Neural cell (in vitro differentiated cells): ENCODE measurements around the gene ACSM3. TPM values are rescaled to one million over a fixed set of nuclear protein-coding genes. Genes with fewer than 3 reads are reported as not detected.

Source experiments
- H2AFZ ChIP-seq: fragments of 200-600, 300-800 bp; sonication (generic), shearing (Covaris generic); 2 replicates; pipeline ENCODE4 v1.6.0; 2014; ENCODE audit warnings: low read depth, mild to moderate bottlenecking, antibody characterized with exemption, low read length, moderate library complexity
- H3F3A ChIP-seq: fragments of 200-600 bp; shearing (Covaris generic); 2 replicates; pipeline ENCODE4 v1.6.1; 2016; ENCODE audit warnings: mild to moderate bottlenecking, moderate library complexity, mixed read lengths, antibody characterized with exemption, low read length; ENCODE audit not compliant: insufficient read depth, poor library complexity, severe bottlenecking
- H3K27ac ChIP-seq: fragments of 200-600, 300-800 bp; sonication (generic), shearing (Covaris generic); 2 replicates; pipeline ENCODE4 v1.5.1; 2014; ENCODE audit warnings: mild to moderate bottlenecking, low read length, moderate library complexity
- H3K27me3 ChIP-seq: fragments of 300-800, 200-600 bp; sonication (generic), shearing (Covaris generic); 2 replicates; pipeline ENCODE4 v1.6.0; 2014; ENCODE audit warnings: mild to moderate bottlenecking, low read depth, low read length, moderate library complexity; ENCODE audit not compliant: insufficient read depth
- H3K36me3 ChIP-seq: fragments of 300-800, 200-600 bp; sonication (generic), shearing (Covaris generic); 2 replicates; pipeline ENCODE4 v1.5.1; 2014; ENCODE audit warnings: mild to moderate bottlenecking, antibody characterized with exemption, low read length, moderate library complexity; ENCODE audit not compliant: insufficient read depth
- H3K4me2 ChIP-seq: fragments of 300-800, 200-600 bp; sonication (generic), shearing (Covaris generic); 2 replicates; pipeline ENCODE4 v1.6.0; 2014; ENCODE audit warnings: mild to moderate bottlenecking, low read length
- H3K4me3 ChIP-seq: fragments of 300-800, 200-600 bp; sonication (generic), shearing (Covaris generic); 2 replicates; pipeline ENCODE4 v1.5.1; 2014; ENCODE audit warnings: mild to moderate bottlenecking, low read length, moderate library complexity
- H3K79me2 ChIP-seq: fragments of 200-600 bp; shearing (Covaris generic); replicated peaks from 2 replicates; pipeline ENCODE4 v1.6.0; 2014; ENCODE audit warnings: mild to moderate bottlenecking, low read length, moderate library complexity; ENCODE audit not compliant: insufficient read depth
- H3K9ac ChIP-seq: fragments of 300-800, 200-600 bp; sonication (generic), shearing (Covaris generic); 2 replicates; pipeline ENCODE4 v1.6.1; 2016; ENCODE audit warnings: mild to moderate bottlenecking, low read length, mixed read lengths
- H3K9me2 ChIP-seq: fragments of 200-600 bp; shearing (Covaris generic); 2 replicates; pipeline ENCODE4 v1.6.1; 2016; ENCODE audit warnings: mild to moderate bottlenecking, low read length, mixed read lengths; ENCODE audit not compliant: insufficient read depth
- H3K9me3 ChIP-seq: fragments of 200-600, 300-800 bp; sonication (generic), shearing (Covaris generic); 2 replicates; pipeline ENCODE4 v1.6.1; 2016; ENCODE audit warnings: mild to moderate bottlenecking, mixed run types, low read length, moderate library complexity, mixed read lengths
- H4K20me1 ChIP-seq: fragments of 200-600 bp; shearing (Covaris generic); 2 replicates; pipeline ENCODE4 v1.6.1; 2016; ENCODE audit warnings: mild to moderate bottlenecking, mixed run types; ENCODE audit not compliant: insufficient read depth
- EP300 ChIP-seq: fragments of 450-650 bp; conservative IDR thresholded peaks from 2 replicates; pipeline ENCODE4 v1.6.1; 2014; ENCODE audit warnings: antibody characterized with exemption, mild to moderate bottlenecking, moderate library complexity; ENCODE audit not compliant: poor library complexity, severe bottlenecking
- EZH2 ChIP-seq: fragments of 200-600, 300-800 bp; shearing (Covaris generic), sonication (generic); IDR thresholded peaks from 2 replicates; pipeline ENCODE4 v1.6.1; 2014; ENCODE audit warnings: antibody characterized with exemption, low read length, borderline replicate concordance, mild to moderate bottlenecking; ENCODE audit not compliant: insufficient read depth, poor library complexity, severe bottlenecking
- MXI1 ChIP-seq: fragments of 450-650 bp; conservative IDR thresholded peaks from 2 replicates; pipeline ENCODE4 v1.6.1; 2014; ENCODE audit warnings: antibody characterized with exemption, mild to moderate bottlenecking; ENCODE audit not compliant: poor library complexity, severe bottlenecking
- POLR2AphosphoS5 ChIP-seq: IDR thresholded peaks from 2 replicates; pipeline ENCODE4 v1.6.1; 2012
- RAD21 ChIP-seq: fragments of 450-650 bp; conservative IDR thresholded peaks from 2 replicates; pipeline ENCODE4 v1.6.1; 2014; ENCODE audit warnings: antibody characterized with exemption, mild to moderate bottlenecking, moderate library complexity
- SMC3 ChIP-seq: fragments of 450-650 bp; conservative IDR thresholded peaks from 2 replicates; pipeline ENCODE4 v1.6.1; 2014; ENCODE audit warnings: antibody characterized with exemption, mild to moderate bottlenecking, moderate library complexity; ENCODE audit not compliant: poor library complexity
- TAF1 ChIP-seq: IDR thresholded peaks from 2 replicates; pipeline ENCODE4 v1.6.1; 2012; ENCODE audit warnings: low read depth
- polyA plus RNA-seq: library from polyadenylated mRNA; depleted of rRNA; stranded (reverse); fragments of >200 nt; gene quantifications from 2 replicates; pipeline ENCODE4 v1.2.3, GENCODE V29; 2014
- TF ChIP-seq, protein P1 (sequence below): IDR thresholded peaks from 2 replicates; pipeline ENCODE4 v1.6.1; 2012; ENCODE audit warnings: borderline replicate concordance
- TF ChIP-seq, protein P2 (sequence below): fragments of 450-650 bp; IDR thresholded peaks from 2 replicates; pipeline ENCODE4 v1.5.1; 2014; ENCODE audit warnings: antibody characterized with exemption, mild to moderate bottlenecking, moderate library complexity; ENCODE audit not compliant: poor library complexity, severe bottlenecking

ACSM3 gene
- polyA plus RNA-seq, 1 donor from 2014 or later: 0.57 TPM

DNA sequence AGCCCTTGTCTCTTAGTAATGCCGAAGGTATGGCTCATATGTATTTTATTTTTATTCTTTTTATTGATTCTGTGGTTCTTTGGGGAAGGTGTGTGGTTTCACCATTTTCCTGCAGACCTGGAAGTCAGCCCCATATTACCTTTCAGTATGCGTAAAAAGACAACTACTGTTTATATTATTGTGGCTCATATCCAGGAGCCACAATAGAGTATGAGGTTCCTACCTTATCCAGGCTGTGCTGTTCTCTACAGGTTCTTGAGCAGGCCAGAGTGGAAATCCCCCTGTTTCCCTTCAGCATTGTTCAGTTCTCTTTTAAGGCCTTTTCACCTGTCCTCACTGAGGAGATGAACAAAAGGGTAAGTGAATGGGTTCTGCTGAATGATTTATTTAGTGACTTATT, 75.7 kb downstream of the ACSM3 start:
- H3K79me2 ChIP-seq: no peaks in the 10 kb centered on the region
- no peak overlapping the region for H2AFZ ChIP-seq
- H3K36me3 ChIP-seq: no peaks in the 10 kb centered on the region
- no peaks in the 10 kb centered on the region for H3K9me2 ChIP-seq
- H3K9ac ChIP-seq: no peak overlapping the region
- H3F3A ChIP-seq: no peaks in the 10 kb centered on the region
- no peak overlapping the region for H3K4me2 ChIP-seq
- no peaks in the 10 kb centered on the region for H3K27me3 ChIP-seq
- no peak for TF ChIP-seq SMC3
- no peak for TF ChIP-seq TAF1
- H4K20me1 ChIP-seq: no peaks in the 10 kb centered on the region
- H3K4me3 ChIP-seq: no peak overlapping the region
- H3K9me3 ChIP-seq: no peaks in the 10 kb centered on the region
- H3K27ac ChIP-seq: no peak overlapping the region

DNA sequence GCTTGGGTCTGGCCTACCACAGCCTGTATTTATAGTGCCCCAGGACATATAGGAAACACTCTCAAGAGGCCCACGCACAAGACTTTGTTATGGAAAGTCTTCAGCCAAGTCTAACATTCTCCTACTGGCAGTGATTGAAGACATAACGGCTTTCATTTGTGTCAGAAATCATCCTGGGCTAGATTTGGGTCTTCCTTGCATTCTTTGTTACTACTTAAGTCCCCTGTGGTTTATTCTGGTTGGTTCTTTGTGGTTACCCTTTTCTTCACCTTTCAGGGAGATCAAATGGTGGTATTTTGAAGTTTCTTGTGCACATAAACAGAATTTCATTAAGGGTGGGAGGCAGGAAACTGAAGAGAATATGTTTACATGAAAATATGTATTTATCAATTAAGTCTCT, 80.2 kb downstream of the ACSM3 start:
- no peak overlapping the region for H3K4me3 ChIP-seq
- no peaks in the 10 kb centered on the region for H3K79me2 ChIP-seq
- H3F3A ChIP-seq: no peaks in the 10 kb centered on the region
- no peaks in the 10 kb centered on the region for H4K20me1 ChIP-seq
- TF ChIP-seq RAD21: no peak
- no peak for TF ChIP-seq POLR2AphosphoS5
- TF ChIP-seq SMC3: no peak
- TF ChIP-seq, protein P1, sequence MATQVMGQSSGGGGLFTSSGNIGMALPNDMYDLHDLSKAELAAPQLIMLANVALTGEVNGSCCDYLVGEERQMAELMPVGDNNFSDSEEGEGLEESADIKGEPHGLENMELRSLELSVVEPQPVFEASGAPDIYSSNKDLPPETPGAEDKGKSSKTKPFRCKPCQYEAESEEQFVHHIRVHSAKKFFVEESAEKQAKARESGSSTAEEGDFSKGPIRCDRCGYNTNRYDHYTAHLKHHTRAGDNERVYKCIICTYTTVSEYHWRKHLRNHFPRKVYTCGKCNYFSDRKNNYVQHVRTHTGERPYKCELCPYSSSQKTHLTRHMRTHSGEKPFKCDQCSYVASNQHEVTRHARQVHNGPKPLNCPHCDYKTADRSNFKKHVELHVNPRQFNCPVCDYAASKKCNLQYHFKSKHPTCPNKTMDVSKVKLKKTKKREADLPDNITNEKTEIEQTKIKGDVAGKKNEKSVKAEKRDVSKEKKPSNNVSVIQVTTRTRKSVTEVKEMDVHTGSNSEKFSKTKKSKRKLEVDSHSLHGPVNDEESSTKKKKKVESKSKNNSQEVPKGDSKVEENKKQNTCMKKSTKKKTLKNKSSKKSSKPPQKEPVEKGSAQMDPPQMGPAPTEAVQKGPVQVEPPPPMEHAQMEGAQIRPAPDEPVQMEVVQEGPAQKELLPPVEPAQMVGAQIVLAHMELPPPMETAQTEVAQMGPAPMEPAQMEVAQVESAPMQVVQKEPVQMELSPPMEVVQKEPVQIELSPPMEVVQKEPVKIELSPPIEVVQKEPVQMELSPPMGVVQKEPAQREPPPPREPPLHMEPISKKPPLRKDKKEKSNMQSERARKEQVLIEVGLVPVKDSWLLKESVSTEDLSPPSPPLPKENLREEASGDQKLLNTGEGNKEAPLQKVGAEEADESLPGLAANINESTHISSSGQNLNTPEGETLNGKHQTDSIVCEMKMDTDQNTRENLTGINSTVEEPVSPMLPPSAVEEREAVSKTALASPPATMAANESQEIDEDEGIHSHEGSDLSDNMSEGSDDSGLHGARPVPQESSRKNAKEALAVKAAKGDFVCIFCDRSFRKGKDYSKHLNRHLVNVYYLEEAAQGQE: no peak
- TF ChIP-seq EP300: no peak
- TF ChIP-seq TAF1: no peak
- TF ChIP-seq, protein P2, sequence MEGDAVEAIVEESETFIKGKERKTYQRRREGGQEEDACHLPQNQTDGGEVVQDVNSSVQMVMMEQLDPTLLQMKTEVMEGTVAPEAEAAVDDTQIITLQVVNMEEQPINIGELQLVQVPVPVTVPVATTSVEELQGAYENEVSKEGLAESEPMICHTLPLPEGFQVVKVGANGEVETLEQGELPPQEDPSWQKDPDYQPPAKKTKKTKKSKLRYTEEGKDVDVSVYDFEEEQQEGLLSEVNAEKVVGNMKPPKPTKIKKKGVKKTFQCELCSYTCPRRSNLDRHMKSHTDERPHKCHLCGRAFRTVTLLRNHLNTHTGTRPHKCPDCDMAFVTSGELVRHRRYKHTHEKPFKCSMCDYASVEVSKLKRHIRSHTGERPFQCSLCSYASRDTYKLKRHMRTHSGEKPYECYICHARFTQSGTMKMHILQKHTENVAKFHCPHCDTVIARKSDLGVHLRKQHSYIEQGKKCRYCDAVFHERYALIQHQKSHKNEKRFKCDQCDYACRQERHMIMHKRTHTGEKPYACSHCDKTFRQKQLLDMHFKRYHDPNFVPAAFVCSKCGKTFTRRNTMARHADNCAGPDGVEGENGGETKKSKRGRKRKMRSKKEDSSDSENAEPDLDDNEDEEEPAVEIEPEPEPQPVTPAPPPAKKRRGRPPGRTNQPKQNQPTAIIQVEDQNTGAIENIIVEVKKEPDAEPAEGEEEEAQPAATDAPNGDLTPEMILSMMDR: no peak
- TF ChIP-seq EZH2: no peak
- TF ChIP-seq MXI1: no peak
- H3K36me3 ChIP-seq: no peaks in the 10 kb centered on the region
- H3K9me3 ChIP-seq: no peaks in the 10 kb centered on the region
- H3K9ac ChIP-seq: no peak overlapping the region
- no peaks in the 10 kb centered on the region for H3K9me2 ChIP-seq
- no peaks in the 10 kb centered on the region for H3K27me3 ChIP-seq
- no peak overlapping the region for H3K27ac ChIP-seq
- no peak overlapping the region for H2AFZ ChIP-seq
- H3K4me2 ChIP-seq: no peak overlapping the region

DNA sequence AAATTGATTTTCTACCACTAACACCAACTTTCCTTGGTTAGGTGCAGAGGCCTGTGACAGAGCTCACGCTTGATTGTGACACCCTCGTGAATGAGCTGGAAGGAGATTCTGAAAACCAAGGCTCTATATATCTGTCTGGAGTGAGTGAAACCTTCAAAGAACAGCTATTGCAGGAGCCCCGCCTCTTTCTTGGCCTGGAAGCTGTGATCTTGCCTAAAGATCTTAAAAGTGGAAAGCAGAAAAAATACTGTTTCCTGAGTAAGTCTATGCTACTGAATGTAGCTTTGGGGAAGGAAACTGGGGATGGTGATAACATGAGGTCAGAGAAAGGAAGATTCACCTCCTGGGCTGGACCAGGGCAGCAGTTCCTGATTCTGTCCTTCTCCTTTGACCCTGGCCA, 80.8 kb downstream of the ACSM3 start:
- no peaks in the 10 kb centered on the region for H4K20me1 ChIP-seq
- no peak overlapping the region for H2AFZ ChIP-seq
- H3K9me3 ChIP-seq: no peaks in the 10 kb centered on the region
- no peak overlapping the region for H3K4me2 ChIP-seq
- H3K79me2 ChIP-seq: no peaks in the 10 kb centered on the region
- no peak for TF ChIP-seq EZH2
- no peak for TF ChIP-seq MXI1
- TF ChIP-seq, protein P2: no peak
- TF ChIP-seq EP300: no peak
- TF ChIP-seq POLR2AphosphoS5: no peak
- no peak for TF ChIP-seq SMC3
- TF ChIP-seq, protein P1: no peak
- no peak for TF ChIP-seq RAD21
- TF ChIP-seq TAF1: no peak
- no peak overlapping the region for H3K27ac ChIP-seq
- H3K36me3 ChIP-seq: no peaks in the 10 kb centered on the region
- H3F3A ChIP-seq: no peaks in the 10 kb centered on the region
- H3K9me2 ChIP-seq: no peaks in the 10 kb centered on the region
- no peak overlapping the region for H3K4me3 ChIP-seq
- H3K27me3 ChIP-seq: no peaks in the 10 kb centered on the region
- no peak overlapping the region for H3K9ac ChIP-seq
